NCI-H345 (cell line): Measurements from ENCODE around the gene FBXO28.
"Not testable (repeated sequence)": the region's sequence is repeated elsewhere in the genome, so short reads cannot be mapped to it uniquely, and the experiment has no call there.

Experiments used
- DNase-seq: peaks from one replicate; lab custom pipeline; 2025; lab: John Stamatoyannopoulos, UW

The FBXO28 gene, protein sequence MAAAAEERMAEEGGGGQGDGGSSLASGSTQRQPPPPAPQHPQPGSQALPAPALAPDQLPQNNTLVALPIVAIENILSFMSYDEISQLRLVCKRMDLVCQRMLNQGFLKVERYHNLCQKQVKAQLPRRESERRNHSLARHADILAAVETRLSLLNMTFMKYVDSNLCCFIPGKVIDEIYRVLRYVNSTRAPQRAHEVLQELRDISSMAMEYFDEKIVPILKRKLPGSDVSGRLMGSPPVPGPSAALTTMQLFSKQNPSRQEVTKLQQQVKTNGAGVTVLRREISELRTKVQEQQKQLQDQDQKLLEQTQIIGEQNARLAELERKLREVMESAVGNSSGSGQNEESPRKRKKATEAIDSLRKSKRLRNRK

DNA sequence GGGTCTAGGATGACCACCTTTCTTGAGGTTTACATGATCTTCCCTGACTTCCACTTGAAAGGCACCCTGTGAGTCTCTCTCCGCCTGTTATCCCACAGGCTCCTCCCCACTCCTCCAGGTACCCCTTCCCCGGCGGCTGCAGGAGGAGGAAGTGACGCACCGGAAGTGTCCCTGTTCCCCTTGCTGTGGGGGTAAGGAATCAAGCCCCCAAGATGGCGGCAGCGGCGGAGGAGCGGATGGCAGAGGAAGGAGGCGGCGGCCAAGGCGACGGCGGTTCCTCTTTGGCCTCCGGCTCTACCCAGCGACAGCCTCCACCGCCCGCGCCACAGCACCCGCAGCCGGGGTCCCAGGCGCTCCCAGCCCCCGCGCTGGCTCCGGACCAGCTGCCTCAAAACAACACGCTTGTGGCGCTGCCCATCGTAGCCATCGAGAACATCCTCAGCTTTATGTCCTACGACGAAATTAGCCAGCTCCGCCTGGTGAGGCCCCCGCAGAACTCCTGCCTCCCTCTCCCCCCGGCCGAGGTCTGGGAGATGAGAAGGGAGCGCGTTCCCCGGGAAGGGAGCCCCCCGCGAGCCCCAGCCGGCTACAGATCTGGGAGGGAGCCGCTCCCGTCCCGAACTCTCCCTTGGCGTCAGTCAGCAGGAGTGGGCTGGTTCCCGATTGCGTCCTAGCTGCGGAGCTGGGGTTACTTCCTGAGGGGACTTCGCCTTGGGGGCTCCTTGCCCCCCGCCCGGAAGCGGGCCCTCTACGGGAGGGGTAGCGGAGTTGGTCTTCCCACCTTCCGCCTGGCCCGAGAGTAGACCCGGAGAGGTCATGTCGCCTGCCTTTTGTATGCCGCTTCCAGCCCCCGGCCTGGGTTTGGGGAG, at the start of gene FBXO28:
TSS of gene FBXO28 (plus strand) at position 194 of the 869 bp plus-strand sequence. CDS start at position 213, 19 bp downstream.
- peak; percentile 97 for DNase-seq

DNA sequence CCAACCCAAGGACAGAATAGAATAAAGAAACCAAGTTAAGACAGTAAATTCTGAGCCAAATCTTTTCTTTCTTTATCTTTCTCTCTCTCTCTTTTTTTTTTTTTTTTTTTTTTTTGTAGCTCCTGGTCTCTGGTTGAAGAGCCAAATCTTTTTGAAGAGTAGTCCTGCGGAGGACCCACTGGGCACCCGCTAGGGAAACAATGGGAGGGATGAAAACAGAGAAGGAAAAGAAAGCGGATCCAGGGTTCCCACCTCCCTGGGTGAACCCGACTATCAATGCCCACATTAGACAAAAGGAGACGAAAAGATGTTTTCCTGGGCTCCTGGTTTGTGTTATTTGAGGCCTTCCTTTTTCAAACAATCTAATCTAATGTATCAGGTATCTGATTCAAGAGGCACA, 49.8 kb upstream of the FBXO28 start:
- DNase-seq = peak; percentile 16

DNA sequence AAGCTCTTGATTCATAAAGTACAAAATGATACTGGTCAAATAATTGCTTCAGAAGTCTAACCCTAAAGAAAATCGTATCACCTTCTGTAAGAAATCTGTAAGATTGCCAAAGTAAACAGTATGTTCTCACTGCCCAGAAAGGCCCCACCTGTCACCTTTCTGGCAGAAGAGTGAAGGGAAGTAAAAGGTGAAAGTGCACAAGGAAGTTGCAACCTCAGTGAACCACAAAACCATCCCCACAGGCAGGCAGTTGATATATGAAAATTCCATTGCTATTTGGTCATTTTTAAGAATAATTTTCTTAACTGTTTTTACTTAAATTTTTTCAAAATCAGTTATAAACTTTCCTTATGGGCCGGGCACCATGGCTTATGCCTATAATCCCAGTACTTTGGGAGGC, 48.5 kb upstream of the FBXO28 start:
- DNase-seq = no peak

DNA sequence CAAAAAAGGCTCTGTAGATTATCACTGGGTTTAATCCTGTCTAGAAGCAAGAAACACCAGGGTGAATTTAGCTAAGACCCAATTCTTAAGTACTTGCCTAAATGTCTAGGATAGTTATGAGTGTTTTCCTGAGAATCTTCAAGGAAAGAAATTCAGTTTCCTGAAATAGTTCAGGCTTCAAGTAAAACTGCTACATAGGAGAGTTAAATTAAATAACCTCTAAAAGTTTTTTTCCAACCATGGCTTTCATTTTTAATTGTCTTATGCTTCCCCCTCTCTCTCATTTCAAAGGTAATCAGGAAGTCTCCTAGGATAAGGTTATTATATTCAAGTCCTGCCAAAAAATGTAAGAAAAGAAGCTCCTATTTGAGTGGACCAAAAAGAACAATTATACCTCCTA, 46.7 kb upstream of the FBXO28 start:
- DNase-seq = no peak

DNA sequence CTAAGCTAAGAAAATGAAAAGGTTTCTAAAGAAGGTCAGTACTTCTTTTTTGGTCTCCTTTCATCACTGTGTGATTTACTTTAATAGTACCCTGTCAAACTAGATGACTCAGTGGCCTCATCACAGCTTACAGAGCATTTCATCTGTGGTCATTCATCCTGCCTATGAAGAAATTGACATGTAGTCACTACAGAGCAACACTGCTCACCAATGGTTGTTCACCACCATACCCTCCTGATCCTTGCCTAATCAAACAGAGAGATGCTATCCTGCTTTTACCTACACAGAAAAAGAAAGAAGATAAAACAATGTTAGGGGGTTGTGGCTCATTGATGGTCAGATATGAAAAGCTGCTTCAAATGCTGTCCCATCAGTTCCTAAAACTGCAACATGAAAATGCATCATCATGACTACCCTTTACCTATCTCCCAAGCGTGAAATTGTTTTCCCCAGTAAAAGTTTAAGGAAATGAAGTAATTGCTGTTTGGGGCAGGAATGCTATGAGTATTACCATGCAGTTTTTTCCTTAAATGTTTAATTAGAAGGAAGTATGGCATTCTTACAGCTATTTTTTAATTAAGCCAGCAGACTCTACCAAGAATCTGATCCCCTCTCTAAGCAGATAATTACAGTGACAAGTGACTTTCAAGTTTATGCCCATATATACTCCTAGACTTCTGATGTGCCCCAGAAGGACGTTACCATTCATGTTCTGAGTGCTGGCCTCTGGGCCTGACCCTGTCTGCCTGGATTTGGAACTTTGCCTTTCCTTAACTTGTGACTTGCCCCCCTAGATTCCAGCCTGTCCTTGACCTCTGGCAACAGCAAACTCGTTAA, 46.1 kb upstream of the FBXO28 start:
- DNase-seq = no peak

DNA sequence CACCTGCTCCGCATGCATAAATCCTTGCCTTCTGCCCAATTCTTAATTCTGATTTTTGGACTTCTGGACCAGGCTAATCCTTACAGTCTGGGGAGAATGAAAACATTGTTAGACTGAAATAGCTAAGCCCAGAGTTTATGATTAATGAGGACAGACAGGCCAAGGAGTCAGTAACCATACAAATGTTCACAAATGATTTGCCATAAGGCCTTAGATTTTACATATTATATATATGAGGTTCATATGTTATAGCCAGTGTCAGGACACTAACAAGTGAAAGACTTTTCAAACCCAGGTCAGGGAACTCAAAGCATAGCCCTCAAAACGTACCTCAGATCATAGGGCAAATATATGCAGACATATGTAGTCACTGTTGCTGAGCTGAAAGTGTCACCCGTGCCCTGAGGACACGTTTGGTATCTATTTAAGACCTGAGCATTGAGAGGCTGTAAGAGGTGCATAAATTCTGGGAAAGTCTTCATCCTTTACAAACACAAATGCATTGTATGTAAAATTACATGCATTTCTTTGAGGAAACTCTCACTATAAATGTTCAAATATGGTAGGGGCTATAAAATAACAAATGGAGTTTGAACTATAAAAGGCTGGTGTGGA, 45.3 kb upstream of the FBXO28 start:
- DNase-seq = no peak

DNA sequence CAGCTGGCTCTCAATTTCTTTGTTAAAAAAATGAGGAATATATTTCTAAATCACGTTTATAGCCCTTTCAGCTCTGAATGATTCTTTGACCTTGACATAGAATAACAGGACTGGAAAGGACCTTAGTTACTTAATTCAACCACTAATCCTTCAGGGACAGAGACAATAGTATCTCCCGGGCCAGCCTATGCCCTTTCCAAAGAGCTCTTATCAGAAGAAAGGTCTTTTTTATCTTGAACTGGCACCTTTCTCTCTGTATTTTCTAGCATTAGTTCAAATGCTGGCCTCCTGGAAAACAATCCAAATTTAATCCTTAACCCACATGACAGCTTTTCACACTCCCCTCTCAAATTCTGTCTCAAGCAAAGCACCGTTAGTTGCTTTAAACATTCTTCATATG, 44.8 kb upstream of the FBXO28 start:
- no peak for DNase-seq

DNA sequence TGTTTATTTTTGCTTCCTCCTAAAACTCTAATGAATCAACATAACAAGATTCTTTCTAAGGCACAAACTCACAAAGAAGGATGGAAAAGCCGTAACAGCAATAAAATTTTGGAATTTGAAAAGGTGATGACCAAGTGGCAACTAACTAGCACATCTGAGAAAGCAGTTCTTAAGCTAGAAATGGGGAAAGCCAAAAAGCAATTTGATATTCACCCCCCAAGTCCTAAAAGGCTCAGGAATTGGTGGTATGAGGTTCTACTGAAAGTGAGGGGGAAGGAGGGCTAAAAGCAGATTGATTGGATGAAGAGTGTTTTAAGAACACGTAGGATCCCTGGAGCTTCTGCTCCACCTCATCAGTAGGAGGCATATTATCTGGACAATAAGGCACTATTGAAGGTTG, 43.4 kb upstream of the FBXO28 start:
- DNase-seq = no peak

DNA sequence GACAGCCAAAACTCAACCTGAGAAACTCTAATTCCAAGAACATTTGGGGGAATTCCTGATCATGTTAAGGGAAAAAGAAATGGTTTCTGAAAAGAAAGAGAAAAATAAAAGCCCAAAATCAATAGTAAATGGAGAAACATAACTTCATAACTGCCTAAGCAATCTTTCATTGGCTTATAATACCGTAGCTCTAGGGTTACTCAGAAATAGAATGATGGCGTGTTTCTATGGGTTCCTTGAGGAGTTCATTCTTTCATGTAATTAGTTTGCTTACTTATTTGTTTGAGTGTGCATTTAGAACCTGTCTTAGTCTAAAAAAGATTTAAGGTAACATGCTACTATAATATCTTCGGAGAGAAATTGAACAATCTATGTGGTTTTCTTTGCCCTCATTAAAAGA, 37.5 kb upstream of the FBXO28 start:
- no peak for DNase-seq

DNA sequence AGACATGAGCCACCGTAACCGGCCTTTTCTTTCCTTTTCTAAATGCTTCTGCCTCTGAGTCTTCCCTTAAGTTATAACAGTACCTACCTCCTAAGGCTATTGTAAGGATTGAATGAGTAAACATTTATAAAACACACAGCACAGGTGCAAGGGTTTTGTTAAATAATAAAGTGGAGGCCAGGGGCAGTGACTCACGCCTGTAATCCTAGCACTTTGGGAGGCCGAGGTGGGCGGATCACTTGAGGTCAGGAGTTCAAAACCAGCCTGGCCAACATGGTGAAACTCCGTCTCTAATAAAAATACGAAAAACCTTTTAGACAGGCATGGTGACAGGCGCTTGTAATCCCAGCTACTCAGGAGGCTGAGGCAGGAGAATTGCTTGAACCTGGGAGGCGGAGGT, 34.3 kb upstream of the FBXO28 start:
- not testable (repeated sequence) for DNase-seq

DNA sequence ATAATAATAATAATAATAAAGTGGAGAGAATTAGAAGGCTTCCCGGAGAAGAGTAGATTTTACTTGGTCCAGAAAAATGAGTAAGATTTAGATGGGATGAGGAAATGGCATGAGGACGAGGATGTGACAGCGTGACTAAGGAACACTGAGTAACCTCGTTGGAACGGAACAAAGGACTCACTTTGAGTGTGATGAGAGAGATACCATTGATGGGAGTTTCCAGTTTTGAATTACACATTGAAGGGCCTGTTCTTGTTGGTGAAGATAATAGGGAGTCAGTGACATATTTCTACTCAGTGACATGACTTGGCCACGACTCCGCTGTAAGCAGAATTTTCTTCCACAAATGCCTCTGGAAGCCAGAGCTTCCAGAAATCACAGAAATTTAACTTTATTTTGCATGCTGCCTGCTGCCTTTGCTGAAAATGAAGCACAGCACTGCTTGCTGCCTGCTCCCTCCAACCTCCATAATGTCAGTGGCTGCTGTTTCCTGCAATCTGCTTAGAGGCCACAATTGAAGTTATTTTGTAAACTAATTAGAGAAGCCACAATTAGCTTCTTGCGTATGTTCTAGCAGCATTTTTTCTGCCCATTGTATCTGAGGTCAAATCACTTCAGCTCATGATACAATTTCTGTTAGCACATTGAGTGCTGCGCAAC, 33.7 kb upstream of the FBXO28 start:
- DNase-seq = no peak

DNA sequence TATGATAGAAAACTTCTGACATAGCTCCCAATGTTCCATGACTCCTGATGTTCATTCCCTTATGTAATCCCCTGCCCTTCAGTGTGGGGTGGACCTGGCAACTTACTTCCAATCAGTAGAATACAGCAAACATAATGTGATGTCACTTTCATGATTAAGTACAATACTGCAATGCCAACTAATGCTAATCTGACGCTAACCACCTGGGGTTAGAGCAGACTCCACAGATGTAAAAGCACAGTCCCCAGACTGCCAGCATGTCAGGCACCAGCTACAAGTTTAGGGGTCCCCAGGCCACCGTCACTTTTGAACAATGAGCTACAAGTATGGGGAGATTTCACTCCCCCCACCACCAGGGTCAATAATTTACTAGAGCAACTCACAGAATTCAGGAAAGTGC, 32.3 kb upstream of the FBXO28 start:
- no peak for DNase-seq

DNA sequence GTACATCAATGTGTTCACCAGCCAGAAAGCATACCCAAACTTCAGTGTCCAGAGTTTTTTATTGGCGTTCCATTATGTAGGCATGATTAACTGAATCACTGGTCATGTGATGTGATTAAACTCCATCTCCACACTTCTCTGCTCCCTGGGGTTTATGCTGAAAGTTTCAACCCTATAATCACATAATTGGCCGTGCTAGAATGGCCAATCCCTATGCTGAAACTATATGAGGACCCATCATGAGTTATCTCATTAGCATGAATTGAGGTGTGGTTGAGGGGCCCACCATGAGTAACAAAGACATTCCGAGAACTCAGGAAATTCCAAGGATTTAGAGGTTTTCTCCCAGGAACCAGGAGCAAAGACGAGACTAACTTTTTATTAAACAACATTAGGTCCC, 31.8 kb upstream of the FBXO28 start:
- no peak for DNase-seq

DNA sequence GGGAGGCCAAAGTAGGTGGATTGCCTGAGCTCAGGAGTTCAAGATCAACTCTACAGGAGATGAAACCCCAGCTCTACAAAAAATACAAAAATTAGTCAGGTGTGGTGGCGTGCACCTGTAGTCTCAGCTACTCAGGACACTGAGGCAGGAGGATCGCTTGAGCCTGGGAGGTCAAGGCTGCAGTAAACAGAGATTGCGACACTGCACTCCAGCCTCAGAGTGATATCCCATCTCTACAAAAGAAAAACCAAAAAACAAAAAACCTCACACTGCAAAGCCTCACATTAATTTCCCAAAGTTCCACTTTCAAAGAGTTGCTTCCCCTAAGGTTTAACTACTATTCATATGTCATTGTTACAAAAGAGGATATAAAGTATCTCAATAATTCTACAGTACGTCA, 29.0 kb upstream of the FBXO28 start:
- DNase-seq = no peak

DNA sequence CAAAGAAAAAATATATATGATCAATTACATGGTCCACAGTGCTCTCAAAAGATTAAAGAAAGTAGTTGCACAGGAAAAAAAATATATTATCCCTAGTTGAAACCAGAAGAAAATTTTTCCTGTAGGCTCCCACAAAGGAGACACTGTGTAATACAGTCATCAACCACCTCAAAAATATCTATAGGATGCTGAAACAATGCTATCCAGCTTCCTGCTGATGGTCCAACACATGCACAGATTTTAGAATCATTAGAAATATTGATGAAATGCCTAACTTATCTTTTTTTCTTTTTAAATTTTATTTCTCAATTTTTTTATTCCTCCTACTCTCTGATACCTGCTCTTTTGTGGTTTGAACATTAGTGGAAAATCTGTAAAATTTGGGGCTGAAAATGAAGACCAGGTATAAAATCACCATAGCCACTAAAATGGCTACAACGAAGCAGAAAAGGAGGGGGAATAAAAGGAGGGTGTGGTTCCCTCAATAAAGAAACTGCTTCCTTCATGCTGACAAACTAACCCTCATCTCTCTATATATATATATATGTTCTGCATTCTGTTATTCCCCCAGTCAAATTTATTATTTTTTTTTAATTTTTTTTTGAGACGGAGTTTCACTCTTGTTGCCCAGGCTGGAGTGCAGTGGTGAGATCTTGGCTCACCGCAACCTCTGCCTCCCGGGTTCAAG, 28.3 kb upstream of the FBXO28 start:
- DNase-seq = no peak

DNA sequence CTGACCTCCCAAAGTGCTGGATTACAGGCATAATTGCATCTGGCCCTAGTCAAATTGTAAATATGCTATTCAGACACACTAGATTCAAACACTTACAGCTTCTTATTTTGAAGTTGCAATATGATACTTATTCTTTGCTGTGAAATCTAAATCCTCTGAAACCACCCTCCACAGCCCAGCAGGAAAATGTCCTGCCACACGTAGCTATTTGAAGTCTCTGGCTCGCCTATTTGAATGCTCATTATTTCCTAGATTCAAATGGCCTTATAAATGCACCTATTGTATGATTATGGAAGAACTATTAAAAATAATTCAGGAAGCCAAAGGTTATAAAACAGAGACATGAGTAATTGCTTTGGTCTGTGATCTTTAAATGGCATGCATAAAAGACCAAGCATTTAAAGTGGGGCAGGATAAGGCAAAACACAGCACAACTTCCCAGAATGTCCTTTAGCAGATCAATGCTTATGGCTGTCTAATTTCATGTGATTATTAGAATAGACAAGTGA, 26.6 kb upstream of the FBXO28 start:
- no peak for DNase-seq

DNA sequence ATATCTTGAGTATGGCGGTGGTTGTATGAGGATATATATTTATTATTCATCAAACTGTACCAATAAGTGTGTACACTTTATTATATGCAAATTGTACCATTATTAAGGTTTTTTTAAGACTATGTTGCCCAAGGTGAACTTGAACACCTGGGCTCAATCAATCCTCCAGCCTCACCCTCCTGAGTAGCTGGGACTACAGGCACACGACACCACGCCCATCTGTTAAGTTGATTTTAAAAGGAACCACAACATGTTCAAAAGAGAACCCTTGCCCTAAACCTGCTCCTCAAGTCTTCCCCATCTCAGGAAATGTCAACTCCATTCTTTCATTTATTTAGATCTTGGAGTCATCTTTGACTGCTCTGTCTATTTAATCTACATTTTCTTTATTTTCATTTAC, 24.3 kb upstream of the FBXO28 start:
- no peak for DNase-seq

DNA sequence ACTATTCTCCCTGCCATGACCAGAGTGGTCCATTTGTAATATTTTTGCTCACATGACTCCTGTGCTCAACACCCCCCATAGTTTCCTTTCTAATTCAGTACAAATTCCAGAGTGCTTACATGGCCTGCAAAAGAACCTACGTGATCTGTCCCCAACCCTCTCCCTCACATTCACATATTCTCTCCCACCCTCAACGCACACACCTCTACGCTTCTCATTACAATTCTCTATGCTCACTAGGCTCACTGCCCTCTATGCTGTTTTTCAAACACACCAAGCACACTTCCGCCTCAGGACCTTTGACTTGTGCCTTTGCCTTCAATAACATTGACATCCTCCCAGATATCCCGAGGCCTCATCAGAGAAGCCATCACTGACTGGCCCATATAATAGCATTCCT, 23.8 kb upstream of the FBXO28 start:
- DNase-seq = no peak

DNA sequence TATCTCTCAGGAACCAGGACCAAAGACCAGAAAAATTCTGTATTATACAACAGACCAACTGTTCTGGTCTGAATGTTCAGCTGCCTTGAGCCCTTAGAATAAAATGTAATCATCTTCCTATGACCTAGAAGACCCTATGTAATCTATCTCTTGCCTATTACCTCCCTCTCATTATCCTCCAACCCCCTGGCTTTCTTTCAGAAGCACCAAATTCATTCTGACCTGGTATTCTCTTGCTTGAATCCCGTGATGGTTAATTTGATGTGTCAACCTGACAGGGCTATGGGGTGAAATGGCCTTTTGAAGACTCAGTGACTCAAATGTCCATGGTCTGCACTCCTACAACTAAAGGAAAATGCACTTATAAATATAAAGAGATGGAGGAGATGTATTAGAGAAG, 21.8 kb upstream of the FBXO28 start:
- DNase-seq = no peak

DNA sequence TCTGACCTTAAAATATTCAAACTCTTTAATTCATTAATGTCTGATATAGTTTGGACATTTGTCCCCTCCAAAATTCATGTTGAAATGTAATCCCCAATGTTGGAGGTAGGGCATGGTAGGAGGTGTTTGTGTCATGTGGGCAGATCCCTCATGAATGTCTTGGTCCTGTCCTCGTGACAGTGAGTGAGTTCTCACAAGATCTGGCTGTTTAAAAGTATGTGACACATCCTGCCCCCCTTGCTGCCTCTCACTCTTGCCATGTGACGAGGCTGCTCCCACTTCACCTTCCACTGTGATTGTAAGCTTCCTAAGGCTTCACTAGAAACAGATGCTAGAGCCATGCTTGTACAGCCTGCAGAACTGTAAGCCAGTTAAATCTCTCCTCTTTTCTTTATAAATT, 21.3 kb upstream of the FBXO28 start:
- DNase-seq = no peak

DNA sequence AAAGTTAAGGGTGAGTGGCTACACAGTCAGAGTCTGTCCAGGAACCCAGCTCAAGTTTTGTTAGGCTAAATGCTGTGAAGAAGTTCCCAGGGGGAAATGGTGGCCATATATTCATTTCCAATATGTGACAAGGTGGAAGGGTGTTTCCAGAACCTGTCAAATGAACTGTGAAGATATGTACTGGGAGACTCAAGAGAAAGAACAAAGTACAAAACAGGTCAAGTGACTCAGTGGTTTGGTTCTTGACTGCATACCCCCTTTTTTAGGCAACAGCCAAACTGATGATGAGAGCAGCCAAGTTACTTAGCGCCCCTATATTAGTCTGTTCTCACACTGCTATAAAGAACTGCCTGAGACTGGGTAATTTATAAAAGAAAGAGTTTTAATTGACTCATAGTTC, 18.6 kb upstream of the FBXO28 start:
- DNase-seq = no peak
